ENCODE measurements around the gene MIER1.
A peak's percentile ranks its signal among the peaks of the same experiment; 100 is the strongest.
"Not testable (repeated sequence)": the region's sequence is repeated elsewhere in the genome, so short reads cannot be mapped to it uniquely, and the experiment has no call there.

The MIER1 gene

DNA sequence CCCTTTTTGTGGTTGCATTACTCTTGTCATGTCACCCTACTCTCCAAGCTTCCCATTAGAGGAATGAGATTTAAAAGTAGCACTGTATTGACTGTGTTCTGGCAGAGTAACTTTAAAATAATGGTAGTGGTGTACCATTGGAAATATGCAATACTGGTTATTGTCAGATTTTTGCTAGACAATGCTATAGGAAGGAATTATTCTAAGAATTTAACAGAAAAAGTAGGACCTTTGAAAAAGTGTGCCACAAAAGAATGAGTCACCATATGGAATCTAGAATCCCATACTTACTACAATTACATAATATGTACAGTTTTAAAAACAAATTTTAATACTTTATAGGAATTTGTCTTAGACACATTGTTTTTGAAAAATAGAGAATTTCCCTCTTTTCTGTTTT is 13.8 kb downstream of the MIER1 start:
- no peak for DNase-seq

DNA sequence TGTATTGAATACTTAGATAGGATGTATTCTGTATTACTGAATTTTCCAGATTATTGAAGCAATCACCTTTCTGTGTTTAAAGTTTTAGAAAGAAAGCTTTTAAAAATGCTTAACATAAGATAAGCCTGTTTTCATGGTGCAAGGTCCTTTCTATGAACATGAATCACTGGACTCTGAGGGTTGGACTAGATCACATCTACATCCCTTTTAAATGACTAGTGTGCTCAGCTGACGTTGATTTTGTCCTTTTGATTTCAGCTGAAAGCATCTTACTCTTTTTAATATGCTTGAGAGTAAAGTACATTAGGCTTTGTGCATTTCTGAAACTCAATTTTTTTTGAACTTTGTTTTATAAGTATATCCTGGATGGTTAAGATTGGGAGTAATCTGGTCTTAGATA is 16.2 kb downstream of the MIER1 start:
- DNase-seq: no peak

GRCh38 chr1:66943361-66943969 is 18.7 kb downstream of the MIER1 start:
- DNase-seq: no peak

DNA sequence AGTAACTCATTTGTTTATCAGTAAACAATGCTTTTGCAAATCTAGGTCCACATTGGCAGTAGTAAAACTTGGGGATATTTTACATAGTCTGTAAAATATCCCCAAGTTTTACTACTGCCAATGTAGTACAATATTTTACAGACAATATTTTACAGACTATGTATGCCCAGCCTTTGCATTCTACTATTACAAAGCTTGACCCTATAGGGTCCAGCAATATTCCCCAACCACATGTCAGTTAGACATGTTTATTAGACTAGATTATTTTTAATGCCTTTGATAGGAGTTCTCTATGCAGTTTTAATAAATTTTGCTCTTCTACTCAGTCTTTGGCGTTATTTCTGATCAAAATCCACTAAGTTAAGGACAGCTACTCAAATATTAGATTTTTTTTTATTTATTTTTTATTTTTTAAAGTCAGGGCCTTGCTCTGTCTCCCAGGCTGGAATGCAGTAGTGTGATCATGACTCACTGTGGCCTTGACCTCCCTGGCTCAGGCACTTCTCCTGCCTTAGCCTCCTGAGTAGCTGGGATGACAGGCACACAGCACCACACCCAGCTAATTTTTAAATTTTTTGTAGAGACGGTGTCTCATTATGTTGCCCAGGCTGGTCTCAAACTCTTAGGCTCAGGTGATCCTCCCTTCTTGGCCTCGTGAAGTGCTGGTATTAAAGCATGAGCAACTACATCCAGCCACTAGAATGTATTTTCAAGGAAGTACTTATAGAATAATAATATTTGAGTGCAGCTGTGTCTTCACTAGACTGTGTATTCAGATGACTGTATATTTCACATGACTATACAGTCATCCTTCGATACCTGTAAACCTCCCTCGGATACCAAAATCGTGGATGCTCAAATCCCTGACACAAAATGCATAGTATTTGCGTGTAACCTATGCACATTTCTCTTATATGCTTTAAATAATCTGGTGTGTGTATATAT is 19.8 kb downstream of the MIER1 start:
- no peak for DNase-seq

DNA sequence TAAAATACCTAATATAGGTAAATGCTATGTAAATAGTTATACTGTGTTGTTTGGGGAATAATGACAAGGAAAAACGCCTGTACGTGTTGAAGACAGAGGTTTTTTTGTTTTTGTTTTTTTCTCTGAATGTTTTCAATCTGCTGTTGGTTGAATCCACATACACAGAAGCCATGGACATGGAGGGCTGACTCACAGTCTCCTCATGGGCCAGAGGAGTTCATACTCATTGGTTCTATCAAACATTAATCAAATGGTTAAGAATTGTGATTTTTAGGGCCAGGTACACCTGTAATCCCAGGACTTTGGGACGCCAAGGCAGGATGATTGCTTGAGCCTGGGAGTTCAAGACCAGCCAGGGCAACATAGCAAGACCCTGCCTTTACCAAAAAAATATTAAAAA is 20.5 kb downstream of the MIER1 start:
- no peak for DNase-seq

GRCh38 chr1:66947267-66947666 is 22.5 kb downstream of the MIER1 start:
- no peak for DNase-seq

DNA sequence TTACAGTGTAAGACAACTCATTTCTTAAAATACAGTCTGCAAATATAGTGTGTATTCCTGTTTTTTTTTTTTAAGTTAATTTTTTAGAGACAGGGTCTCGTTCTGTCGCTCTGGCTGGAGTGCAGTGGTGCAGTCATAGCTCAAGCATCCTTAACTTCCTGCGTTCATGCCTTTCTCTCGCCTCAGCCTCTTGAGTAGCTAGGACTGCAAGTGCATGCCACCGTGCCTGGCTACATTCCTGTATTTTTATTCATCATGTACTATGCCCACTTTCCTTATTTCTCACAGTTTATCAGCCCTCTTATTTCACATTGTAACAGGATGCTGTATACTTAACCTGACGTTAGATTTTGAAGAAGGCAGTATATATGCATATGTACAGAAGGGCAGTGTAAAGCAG is 26.7 kb downstream of the MIER1 start:
- DNase-seq: no peak

GRCh38 chr1:66954208-66954607 is 29.4 kb downstream of the MIER1 start:
- no peak for DNase-seq

DNA sequence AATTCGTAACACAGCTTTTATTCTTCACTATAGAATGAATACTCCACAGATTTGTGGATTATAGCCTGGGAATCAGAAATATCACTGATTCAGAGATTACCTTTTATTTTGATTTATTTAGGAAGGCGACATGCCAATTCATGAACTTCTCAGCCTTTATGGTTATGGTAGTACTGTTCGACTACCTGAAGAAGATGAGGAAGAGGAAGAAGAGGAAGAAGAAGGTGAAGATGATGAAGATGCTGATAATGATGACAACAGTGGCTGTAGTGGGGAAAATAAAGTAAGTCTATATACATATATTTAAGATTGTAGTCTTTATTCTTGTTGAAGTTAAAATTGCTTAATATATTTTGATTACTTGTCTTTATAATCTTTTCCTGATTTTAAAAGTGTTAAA is 33.1 kb downstream of the MIER1 start:
- no peak for DNase-seq

DNA sequence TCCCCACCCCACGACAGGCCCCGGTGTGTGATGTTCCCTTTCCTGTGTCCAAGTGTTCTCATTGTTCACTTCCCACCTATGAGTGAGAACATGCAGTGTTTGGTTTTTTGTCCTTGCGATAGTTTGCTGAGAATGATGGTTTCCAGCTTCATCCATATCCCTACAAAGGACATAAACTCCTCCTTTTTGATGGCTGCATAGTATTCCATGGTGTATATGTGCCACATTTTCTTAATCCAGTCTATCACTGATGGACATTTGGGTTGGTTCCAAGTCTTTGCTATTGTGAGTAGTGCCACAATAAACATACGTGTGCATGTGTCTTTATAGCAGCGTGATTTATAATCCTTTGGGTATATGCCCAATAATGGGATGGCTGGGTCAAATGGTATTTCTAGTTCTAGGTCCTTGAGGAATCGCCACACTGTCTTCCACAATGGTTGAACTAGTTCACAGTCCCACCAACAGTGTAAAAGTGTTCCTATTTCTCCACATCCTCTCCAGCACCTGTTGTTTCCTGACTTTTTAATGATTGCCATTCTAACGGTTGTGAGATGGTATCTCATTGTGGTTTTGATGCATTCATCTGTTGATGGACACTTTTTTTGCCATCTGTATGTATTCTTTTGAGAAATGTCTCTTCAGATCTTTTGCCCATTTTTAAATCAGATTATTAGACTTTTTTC is 41.5 kb downstream of the MIER1 start:
- DNase-seq: not testable (repeated sequence)

DNA sequence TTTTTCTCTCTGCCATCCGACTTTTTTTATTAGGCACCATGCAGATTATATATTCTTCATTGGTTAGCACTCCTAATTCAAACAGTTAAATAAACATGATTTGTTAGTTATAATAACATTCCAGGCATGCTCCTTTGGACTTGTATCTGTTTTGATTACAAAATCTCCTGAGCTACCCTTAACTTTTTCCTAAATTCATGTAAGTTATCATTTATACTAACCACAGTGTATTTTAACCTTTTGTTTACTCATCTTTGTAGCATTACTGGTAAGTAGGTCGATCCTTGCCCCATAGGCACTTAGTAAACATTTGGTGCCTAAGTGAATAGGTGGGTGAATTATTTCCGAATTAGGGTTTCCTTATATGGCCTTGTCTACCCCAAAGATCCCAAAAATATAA is 43.8 kb downstream of the MIER1 start:
- DNase-seq: no peak

DNA sequence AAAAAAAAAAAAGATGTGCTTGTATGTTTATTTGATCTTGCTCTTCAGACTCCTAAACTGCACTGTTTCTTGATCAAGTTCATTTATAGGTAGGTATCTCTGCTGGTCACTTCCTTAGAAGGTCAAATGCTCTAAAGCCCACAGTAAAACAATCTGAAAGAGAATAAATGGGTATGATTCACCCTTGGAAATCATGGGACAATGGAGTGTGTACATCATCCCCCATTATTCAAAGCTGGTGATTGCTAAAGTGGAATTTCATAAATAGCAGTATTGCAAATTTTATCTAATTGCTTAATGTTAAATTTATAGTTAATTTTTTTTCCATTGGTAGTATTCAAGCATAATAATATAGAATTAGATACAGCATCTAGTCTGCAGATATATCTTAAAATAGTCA is 53.4 kb downstream of the MIER1 start:
- no peak for DNase-seq

DNA sequence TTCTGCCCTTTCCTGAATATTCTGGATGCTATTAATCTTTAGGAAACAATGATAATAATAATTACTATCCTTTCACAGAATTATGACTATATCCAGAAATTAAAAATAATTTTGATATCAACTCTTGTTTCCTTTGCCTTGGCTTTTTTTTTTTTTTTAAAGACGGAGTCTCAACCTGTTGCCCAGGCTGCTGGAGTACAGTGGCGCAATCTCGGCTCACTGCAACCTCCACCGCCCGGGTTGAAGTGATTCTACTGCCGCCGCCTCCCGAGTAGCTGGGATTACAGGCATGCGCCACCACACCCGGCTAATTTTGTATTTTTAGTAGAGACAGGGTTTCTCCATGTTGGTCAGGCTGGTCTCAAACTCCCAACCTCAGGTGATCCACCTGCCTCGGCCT is 54.8 kb downstream of the MIER1 start:
- not testable (repeated sequence) for DNase-seq

GRCh38 chr1:66980745-66981367 is 56.1 kb downstream of the MIER1 start:
- no peak for DNase-seq

DNA sequence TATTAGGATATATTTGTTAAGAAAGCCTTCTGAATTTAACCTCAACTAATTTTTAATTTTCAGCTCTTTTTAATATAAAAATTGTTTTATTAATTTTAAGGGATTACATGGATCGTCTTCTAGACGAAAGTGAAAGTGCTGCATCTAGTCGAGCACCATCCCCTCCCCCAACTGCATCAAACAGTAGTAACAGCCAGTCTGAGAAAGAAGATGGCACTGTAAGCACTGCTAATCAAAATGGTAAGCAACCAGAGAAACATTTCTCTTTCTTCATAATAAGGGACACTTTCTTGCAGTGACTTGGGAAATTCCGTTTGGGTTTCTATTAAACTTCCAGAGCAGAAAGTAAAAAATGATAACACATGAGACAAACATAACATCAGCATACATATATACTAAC is 56.9 kb downstream of the MIER1 start:
- peak; percentile 10 for DNase-seq

- DNase-seq: no peak
Measured at GRCh38 chr1:66982561-66983260, 57.9 kb downstream of the MIER1 start.

- DNase-seq: no peak
Measured at GRCh38 chr1:66984491-66984890, 59.7 kb downstream of the MIER1 start.

GRCh38 chr1:66985835-66986234 is 61.0 kb downstream of the MIER1 start:
- no peak for DNase-seq

- no peak for DNase-seq
Measured at GRCh38 chr1:66993076-66993475, 68.3 kb downstream of the MIER1 start.

- peak; percentile 15 for DNase-seq
Measured at GRCh38 chr1:66996018-66996682, 71.4 kb downstream of the MIER1 start.

DNA sequence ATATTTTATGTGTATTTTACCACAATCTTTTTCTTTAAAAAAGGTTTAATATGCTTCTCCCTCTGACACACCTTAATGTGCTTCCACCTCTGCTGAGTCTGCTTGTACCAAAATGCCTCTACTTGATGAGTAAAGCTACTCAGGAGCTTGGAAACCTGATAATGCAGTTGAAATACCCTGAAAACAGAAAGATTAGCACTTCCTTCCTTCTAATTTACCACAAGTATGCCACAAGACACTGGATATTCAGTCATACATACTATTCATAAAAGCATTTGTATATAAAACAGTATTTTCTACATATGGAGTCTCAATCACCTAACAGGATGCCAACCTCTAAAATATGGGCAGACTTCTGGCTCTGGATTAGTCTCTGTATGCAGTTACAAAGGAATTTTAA is 74.2 kb downstream of the MIER1 start:
- DNase-seq: no peak

All from T-helper 9 cell (primary cell).